GM21723 (cell line): ENCODE measurements around the gene CYFIP1.
A peak's percentile ranks its signal among the peaks of the same experiment; 100 is the strongest.

Experiments used
- ATAC-seq: cut with Tn5 transposase; IDR thresholded peaks from one replicate; pipeline ENCODE4 v1.9.1; 2021; ENCODE audit warnings: mild to moderate bottlenecking, moderate library complexity; ENCODE audit not compliant: unreplicated experiment

CYFIP1 gene

DNA sequence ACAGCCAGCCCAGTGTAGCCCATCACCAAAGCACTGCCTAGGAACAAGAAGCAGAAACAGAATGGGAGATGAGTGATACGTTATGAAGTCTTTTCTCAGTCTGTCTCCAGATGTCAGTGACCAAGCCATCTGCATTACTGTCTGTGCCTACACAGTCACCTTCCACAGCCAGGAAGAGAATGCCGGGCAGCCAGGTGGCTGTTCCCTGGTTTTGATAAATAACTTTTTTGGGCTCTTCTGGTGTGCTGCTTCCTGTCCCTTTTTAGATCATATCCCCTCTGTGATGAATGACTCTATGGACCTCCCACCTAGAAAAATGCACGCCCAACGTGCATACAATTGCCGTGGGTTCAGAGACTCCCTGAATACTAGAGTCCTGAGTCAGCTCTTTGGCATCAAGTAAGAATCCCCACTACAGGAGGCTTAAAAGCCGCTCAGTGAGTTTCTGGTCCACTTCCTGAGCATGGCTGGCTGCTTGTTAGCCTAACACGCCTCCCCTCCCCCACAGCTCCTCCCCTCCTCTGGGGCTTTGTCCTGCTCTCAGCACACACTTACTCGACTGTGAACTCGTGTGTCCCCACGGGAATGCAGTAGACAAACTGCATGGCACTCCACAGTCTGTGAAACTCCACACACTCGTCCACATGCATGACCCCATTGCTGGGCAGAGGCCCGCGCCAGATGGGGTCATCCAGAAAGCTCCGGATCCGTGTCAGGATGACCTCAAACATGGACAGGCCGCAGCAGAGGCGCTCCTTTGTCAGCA, 107.0 kb downstream of the CYFIP1 start:
- no peak for ATAC-seq

DNA sequence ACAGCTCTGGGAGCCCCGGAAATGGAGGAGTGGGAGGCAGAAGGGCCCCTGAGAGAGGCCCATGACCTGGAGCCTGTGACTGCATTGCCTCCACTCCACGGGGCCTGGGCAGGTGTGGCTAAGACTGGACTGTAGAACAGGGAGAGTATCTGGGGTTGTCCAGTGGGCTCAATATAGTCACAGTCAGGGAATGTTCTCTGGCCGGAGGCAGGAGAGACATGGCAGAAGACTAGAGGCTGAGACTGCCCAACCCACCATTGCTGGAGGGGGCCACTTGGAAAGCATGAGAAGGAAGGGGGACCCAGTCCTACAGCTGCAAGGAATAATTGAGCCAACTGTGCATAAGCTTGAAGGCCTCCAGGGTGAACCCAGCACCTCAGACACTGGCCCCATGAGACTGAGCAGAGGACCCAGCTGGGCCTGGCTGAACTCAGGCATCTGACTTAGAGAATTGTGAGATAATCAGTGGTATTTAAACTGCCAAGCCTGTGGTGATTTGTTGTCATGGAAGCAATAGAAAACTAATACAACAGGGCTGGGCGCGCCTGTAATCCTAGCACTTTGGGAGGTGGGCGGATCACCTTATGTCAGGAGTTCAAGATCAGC, 108.6 kb downstream of the CYFIP1 start:
- no peak for ATAC-seq

DNA sequence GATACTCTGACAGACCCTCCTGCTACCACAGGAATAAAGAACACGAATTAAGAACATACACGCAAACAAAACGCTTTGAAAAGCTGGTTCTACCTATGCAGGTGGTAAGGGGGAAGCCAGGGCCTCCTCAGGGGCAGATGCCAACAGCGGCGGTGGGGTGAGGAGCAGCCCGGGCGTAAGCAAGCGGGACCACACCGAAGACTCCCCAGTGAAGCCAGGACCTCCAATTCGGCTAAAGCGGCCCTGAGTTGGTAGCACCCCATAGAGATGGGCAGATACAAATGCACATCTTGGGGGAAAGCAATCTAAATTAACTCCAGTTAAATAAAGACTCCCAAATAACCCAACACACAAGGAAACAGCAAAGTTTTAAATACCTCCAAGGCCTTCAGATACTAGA, 109.3 kb downstream of the CYFIP1 start:
- no peak for ATAC-seq

DNA sequence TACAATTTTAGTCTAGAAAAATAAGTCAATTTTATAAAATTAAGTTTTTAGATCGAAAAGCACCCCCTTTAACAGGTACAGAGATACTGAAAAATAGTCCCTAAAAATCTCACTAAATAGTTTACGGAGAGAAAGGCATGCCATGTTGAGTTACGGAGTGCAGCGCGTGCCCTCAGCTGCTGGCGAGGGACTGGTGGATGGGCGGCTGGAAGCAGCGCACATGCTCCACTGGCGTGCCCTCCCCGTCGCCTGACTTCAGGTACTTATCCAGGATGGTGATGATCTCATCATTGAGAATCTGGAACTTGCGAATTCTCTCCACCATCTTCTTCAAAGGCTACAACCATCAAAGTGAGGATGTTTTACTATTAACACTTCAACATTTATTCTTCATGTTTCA, 110.3 kb downstream of the CYFIP1 start:
- no peak for ATAC-seq

DNA sequence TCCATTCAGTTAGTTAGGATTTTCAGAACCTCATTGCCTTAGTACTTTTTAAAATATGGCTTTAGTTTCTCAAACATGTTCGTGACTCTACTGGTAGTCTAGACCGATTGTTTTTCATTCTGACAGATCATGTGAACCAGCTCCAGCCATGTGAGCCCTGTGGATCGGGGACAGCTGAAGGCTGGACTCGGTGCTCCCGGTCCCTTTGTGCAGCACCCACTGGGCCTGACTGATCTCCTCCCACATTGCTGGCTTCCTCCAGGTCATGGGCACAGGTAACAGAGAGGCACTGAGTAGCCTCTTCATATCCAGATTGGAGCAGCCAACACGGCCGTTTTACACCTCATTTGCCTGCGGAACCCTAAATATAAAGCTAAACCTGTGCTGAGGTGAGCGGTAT, 111.2 kb downstream of the CYFIP1 start:
- ATAC-seq, result no peak

DNA sequence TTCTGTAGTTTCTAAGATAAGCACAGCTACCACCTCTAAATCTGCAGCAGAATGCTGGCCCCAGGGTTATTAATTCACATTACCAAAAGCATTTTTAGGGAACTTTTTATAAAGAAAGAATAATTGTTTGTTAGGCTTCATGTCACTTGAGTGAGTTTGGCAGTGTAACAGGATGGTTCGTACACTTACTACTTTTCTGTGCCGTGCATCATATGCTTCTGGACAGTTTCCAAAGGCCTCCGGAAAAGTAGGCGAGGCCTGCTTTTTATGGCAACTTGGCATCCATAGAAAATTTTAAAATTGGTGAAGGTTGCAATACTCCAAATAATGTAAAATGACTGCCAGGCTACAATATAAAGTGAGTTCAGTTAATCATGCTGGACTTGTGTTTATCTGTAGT, 111.7 kb downstream of the CYFIP1 start:
- no peak for ATAC-seq

DNA sequence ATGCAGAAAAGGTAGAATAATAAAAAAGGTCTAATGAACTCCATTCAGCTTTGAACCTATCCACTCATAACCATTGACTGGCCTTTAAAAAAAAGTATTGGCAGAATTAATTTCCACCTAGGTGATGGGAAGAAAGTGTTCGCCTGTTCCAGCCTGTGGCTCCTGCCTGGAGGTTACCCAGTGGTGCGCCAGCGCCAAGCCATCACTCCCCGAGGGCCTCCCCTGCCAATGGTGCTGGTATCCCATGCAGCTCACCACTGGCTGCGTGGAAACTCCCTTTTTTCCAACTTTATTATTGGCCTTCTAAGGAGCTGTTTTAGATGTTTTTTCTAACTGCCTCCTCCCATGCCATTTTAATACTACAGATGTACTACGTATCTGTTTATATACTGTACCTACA, 112.3 kb downstream of the CYFIP1 start:
- ATAC-seq, result no peak

DNA sequence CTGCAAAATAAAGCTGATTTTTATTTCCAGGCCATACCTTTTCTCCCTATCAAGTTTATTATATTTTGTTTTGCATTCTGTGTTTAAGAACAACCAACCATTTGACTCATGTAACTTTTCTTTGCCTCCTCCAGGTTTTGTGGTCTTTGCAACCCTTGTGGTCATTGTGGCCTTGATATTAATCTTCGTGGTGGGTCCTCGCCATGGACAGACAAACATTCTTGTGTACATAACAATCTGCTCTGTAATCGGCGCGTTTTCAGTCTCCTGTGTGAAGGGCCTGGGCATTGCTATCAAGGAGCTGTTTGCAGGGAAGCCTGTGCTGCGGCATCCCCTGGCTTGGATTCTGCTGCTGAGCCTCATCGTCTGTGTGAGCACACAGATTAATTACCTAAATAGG, 114.1 kb downstream of the CYFIP1 start:
- no peak for ATAC-seq

DNA sequence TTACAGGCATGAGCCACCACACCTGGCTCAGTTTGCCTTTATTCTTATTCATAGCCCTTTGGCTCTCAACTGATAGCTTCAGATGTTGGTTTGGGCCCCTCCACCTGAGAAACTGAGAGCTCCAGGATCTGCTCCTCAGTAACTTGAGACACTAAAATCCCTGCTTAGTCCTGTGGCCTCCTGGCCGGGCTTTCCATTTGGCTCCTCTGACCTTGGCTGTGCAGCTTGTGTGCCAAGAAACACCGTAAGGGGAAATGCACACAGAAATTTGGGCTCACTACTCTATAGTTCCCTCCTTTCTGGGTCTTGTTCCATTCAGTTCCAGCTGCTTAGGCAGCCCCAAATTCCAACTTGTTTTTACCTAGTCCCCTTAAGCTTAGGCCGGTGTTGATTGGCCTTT, 116.8 kb downstream of the CYFIP1 start:
- no peak for ATAC-seq

DNA sequence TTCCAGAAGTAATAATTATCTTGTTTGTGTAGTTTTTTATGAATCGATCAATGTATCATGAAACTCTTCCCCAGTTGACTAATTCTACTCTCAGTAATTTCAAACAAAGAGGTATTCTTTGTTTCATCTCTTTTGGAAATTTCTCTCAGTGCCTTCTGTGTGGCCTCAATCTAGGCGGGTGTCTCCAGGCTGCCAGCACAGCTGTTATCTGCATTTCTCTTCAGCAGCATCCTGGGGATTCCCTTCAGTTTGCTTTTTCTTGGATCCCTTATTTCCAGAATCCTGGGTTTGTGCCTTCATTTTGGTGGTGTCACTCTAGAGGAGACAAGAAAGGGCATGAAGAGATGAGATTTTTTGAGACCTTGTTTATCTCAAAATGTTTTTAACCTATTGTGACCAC, 119.0 kb downstream of the CYFIP1 start:
- no peak for ATAC-seq

DNA sequence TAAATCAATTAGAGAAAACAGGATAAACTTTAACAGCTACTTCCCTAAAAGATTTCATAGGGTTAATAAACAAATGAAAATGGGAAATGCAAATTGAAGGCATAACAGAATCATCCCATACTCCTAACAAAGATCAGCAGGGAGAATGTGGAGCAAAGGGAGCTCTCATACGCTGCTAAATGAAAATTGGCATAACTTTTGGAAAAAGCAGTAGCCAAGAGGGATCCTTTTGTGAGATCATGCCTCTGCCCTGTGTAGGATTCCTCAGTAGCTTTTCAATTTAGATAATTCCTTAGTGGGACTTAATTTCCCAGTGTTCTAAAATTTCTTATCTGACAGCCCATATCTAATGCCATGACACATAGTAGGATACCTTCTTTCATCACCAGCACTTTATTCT, 123.5 kb downstream of the CYFIP1 start:
- no peak for ATAC-seq

DNA sequence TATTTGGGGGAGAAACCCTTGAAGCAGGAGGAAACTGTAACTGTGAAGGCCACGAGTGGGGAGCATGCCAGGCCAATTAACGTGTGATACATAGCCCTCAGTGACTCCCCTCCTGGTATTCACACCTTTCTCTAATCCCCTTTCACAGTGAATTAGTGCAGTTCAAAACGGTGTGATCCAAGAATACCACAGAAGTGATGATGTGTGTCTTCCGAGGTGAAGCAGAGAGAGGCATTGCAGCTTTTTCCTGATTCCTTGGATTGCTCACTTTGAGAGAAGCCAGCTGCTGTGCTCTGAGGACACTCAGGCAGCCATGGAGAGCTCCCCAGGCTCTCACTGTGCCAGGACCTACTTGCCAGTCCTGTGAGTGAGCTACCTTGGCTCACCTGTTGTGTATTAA, 124.4 kb downstream of the CYFIP1 start:
- ATAC-seq, result no peak

DNA sequence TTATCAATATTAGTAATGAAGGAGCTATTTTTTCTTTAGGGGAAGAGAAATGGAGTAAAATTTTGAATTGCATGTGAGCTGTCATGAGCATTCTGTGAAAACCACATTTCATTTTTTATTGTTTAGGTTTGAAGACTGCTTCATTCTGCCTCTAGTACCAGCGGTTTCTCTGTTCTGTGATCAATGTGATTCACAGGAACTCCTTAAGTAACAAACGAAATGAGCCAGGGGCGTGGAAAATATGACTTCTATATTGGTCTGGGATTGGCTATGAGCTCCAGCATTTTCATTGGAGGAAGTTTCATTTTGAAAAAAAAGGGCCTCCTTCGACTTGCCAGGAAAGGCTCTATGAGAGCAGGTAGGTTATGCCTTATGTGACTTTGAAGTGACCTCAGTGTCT, 128.7 kb downstream of the CYFIP1 start:
- no peak for ATAC-seq

DNA sequence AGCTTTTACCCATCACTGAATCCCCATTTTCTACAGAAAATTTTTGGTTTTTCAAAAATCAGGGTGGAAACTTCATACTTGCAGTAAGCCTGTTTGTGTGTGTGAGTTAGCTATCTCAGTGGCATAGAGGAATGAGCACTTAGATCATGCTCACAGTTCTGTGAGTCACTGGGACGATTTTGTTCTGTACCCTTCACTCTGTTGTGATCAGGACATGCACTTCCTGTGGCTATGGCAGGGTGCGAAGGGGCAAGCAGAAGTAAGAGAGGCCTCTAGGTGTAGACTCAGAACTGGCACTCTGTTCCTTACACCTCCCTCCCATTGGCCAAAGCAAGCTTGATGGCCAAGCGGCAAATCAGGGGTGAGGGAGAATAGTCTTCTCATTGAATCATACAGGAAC, 130.1 kb downstream of the CYFIP1 start:
- ATAC-seq, result no peak

DNA sequence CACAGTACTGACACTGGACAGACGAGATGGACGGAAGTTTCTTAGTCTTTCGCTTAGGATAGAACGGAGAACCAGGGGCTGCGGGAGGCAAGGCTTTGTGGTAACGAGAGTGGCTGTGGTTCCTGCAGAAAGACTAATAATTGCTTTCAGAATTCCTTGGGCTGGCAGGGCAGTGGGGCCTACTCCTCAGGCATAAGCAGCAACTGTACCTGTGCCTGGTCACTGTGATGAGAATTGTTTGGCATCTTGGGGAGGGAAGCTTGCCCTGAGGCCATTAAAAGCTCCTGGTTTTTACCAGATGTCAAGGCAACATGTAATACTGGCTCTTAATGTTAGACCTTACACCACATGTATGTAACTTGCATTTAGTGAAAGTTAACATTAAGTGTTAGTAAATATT, 134.1 kb downstream of the CYFIP1 start:
- no peak for ATAC-seq

DNA sequence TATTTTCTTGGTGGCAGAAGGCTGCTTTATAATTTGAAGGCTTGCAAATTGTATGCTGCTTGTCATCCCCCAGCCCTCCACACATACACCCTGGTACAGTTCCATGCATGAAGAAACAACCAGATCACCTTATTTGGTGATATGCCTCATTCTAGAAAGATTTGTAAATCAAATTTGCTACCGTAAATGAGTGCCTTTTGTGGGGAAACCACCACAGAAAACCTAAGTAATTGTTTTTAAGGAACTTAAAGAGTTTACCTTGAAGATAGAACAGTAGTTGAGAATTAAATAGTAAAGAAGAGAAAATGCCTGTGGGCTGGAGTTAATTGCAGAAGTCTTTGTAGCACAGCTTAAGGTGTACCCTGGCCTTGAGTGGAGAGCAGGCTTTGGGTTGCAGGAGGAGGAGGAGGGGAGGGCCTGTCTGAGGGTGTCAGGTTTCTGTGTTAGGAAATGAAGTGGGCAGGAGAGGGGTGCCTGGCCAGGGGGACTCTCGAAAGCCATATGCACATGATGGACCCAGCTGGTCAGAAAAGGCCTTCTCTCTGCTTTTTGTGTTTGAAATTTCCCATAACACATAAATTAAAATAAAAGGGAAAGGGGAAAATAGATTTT, 134.8 kb downstream of the CYFIP1 start:
- ATAC-seq, result no peak

DNA sequence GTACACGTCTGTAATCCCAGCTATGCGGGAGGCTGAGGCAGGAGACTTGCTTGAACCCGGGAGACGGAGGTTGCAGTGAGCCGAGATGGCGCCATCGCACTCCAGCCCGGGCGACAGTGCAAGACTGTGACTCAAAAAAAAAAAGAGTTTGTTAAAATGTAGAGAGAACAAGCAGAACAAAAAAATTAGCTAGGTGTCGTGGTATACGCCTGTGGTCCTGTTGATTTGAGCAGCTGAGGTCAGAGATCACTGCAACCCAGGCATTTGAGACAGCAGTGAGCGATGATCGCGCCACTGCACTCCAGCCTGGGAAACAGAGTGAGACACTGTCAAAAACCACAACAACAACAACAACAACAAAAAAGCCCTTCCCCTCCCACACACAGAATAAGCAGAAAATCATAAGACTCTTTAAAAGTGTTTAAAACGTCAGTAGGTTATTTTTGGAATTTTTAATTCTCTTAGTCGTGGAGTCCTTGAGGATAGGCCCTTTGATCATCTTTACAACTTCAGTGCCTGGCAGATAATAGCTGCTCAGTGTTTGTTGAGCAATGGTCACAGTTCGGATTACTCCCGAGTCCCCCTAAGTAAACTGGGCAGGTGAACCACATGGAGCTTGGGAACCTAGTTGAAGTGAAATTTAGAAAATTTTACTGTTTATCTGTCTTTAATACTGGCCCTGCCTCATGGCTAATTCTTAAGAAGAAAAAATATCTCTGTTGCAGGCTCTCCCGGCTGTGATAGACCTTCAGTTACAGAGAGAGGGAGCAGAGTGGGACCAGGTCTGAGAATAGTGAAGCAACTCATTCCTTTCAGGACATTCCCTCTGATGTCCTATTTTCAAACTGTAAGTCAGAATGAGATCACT, 135.5 kb downstream of the CYFIP1 start:
- ATAC-seq, result no peak

DNA sequence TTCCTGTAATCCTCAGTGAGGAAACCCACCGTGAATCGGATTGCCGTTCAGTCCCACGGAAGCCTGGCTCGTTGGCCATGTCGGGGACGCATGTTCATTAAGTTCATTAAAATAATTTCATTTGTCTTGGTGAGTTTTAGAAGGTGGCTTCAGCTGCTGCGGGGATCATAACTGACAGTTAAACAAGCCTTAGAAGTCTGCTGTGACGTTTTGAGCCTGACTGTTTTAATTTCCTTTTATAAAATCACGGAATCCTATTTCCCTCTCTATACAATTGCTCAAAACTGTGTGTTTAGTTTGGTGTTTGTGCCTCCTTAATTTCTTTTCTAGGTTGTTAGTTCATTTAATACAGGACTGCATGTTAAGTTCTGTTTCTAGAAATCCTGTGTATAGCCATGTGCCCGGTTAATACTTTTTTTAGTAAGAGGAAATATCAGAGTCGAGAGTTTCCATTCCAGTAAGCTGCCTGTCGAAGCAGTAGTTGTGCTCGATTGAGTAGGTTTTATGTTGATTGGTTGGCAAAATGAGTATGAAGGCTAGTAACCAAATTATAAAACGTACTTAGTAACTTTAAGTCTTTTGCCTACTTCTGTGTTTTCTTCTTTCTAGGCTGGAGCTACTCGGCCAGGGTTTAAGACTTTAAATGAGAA, 141.0 kb downstream of the CYFIP1 start:
- no peak for ATAC-seq

DNA sequence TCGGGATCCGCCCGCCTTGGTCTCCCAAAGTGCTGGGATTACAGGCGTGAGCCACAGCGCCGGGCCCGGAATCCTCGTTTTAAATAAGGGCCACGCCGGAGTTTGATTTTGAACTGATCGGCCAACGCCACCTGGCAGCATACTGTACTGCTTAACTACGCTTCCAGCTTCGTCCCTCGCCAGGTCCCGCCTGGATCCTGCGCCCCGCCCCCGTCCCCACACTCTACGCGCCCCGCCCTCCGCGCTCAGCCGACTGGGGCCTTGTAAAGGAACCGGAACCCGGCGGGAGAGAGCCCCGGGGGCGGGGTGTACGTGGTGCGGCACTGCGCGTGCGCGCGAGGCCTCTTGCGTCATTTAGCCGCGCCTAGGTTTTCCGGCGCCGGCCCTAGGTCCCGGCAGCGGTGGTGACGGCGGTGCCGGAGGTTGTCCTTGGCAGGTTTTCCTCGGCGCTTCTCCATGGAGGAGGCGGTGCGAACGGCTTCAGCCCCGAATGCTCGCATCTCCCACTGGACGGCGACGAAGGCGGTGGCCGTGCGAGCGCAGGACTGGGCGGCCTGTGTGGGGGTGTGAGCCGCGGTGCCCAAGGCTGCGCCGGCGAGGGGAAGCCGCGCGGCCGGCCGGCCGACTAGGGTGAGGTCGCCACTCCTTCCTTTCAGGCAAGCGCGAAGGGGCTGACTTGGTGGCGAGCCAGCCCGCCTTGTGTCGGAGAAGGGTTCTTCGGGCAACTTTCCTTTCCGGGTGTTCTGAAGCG, 141.7 kb downstream of the CYFIP1 start, which contains the start of gene NIPA2:
Gene NIPA2 (plus strand): TSS at position 375 of the 751 bp plus-strand sequence. CDS start 13,066 bp downstream, outside the sequence.
- peak; percentile 76 for ATAC-seq

DNA sequence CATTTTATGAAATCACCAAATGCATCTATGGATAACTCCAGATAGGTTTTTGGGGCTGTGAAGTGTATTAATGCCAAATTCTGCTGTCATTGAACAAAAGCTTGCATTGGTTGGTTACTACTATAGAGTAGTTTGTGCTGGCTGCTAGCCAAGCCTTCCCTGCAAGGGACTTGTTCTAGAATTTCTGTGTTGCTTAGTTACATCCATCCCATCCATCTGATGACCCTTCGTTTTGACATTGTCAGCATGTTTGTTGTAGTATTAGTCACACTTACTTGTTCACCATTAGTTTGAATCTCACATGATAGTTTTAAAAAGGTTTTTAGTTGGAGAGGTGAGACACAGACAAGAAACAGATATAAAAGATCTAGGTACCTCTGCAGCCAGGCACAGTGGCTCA, 148.7 kb downstream of the CYFIP1 start:
- no peak for ATAC-seq
